Smooth muscle cell (in vitro differentiated cells): Measurements from ENCODE around the gene LETM1. TPM values are rescaled to one million over a fixed set of nuclear protein-coding genes. Genes with fewer than 3 reads are reported as not detected.

Source experiments
- DNase-seq: peaks from one replicate; lab custom pipeline; 2025; ENCODE audit not compliant: unreplicated experiment; lab: John Stamatoyannopoulos, UW
- H2AFZ ChIP-seq: fragments of 200-600 bp; sonication (generic); 2 replicates; pipeline ENCODE4 v1.6.0; 2016; ENCODE audit warnings: antibody characterized with exemption, low read depth, mild to moderate bottlenecking
- H3F3A ChIP-seq: fragments of 200-600 bp; sonication (generic); 2 replicates; pipeline ENCODE4 v1.6.0; 2017; ENCODE audit warnings: antibody characterized with exemption, low read depth
- H3K27ac ChIP-seq: fragments of 200-600 bp; sonication (generic); 2 replicates; pipeline ENCODE4 v1.5.1; 2016; ENCODE audit warnings: low read depth, mild to moderate bottlenecking
- H3K27me3 ChIP-seq: fragments of 200-600 bp; sonication (generic); 2 replicates; pipeline ENCODE4 v1.6.1; 2016; ENCODE audit warnings: low read depth, mild to moderate bottlenecking
- H3K36me3 ChIP-seq: fragments of 200-600 bp; sonication (generic); 2 replicates; pipeline ENCODE4 v1.5.1; 2016; ENCODE audit warnings: low read depth
- H3K4me1 ChIP-seq: fragments of 200-600 bp; sonication (generic); 2 replicates; pipeline ENCODE4 v1.5.1; 2016; ENCODE audit warnings: low read depth
- H3K4me2 ChIP-seq: fragments of 200-600 bp; sonication (generic); 2 replicates; pipeline ENCODE4 v1.6.0; 2016; ENCODE audit warnings: mild to moderate bottlenecking
- H3K4me3 ChIP-seq: fragments of 200-600 bp; sonication (generic); 2 replicates; pipeline ENCODE4 v1.5.1; 2016; ENCODE audit warnings: mild to moderate bottlenecking
- H3K79me2 ChIP-seq: fragments of 200-600 bp; sonication (generic); 2 replicates; pipeline ENCODE4 v1.6.0; 2016; ENCODE audit warnings: low read depth, mild to moderate bottlenecking
- H3K9ac ChIP-seq: fragments of 200-600 bp; sonication (generic); 2 replicates; pipeline ENCODE4 v1.6.0; 2016; ENCODE audit warnings: low read depth
- H3K9me3 ChIP-seq: fragments of 200-600 bp; sonication (generic); replicated peaks from 2 replicates; pipeline ENCODE4 v1.5.1; 2016; ENCODE audit warnings: low read depth
- H4K20me1 ChIP-seq: fragments of 200-600 bp; sonication (generic); 2 replicates; pipeline ENCODE4 v1.6.0; 2016; ENCODE audit warnings: low read depth
- CTCF ChIP-seq: fragments of 200-600 bp; sonication (generic); IDR thresholded peaks from 2 replicates; pipeline ENCODE4 v1.5.1; 2017; ENCODE audit warnings: borderline replicate concordance, mild to moderate bottlenecking, antibody characterized with exemption; ENCODE audit not compliant: insufficient read depth, poor library complexity, severe bottlenecking
- WGBS: methylation state at CpG from one replicate; pipeline ENCODE4 v1.1.7; 2016; ENCODE audit warnings: low lambda C conversion rate; 5-methylcytosine and 5-hydroxymethylcytosine counted together
- polyA plus RNA-seq: library from polyadenylated mRNA; unstranded; fragments of >200 nt; fragmentation: Nextera tagmentation; extraction: Ambion mirVana; gene quantifications from 2 replicates; pipeline ENCODE4 v1.2.1, GENCODE V29; 2016
- total RNA-seq: library from RNA; depleted of rRNA; stranded (reverse); fragments of >200 nt; gene quantifications from 2 replicates; pipeline ENCODE4 v1.2.3, GENCODE V29; 2014

Gene LETM1
- total and polyA plus RNA-seq, 2 experiments from 2014 or later = 15.3 to 17.1 TPM

- no peak for DNase-seq
- Histone ChIP-seq H4K20me1 (no peaks in the 10 kb centered on the region), H2AFZ (no peak overlapping the region), H3K4me1 (no peaks in the 10 kb centered on the region), H3K79me2 (no peaks in the 10 kb centered on the region), H3K27me3 (no peaks in the 10 kb centered on the region), H3K27ac (no peak overlapping the region), H3K36me3 (peaks cover 4% of the 10 kb centered on the region), H3F3A (no peaks in the 10 kb centered on the region), H3K9ac (no peak overlapping the region), H3K4me2 (no peak overlapping the region), H3K9me3 (no peaks in the 10 kb centered on the region), H3K4me3 (no peak overlapping the region)
- no peak for TF ChIP-seq CTCF
- 97% methylated on average over 8 of the region's 8 CpGs for WGBS
Measured at GRCh38 chr4:1814453-1814852, 41.5 kb downstream of the LETM1 start.

GRCh38 chr4:1813915-1814314 lies 42.0 kb downstream of the LETM1 start:
- Histone ChIP-seq H3K27me3 (no peaks in the 10 kb centered on the region), H3K27ac (no peak overlapping the region), H3K36me3 (peaks cover 4% of the 10 kb centered on the region), H3K4me2 (no peak overlapping the region), H4K20me1 (no peaks in the 10 kb centered on the region), H2AFZ (no peak overlapping the region), H3K4me3 (no peak overlapping the region), H3K9me3 (no peaks in the 10 kb centered on the region), H3F3A (no peaks in the 10 kb centered on the region), H3K79me2 (no peaks in the 10 kb centered on the region), H3K9ac (no peak overlapping the region), H3K4me1 (no peaks in the 10 kb centered on the region)
- WGBS = 82% methylated on average over 9 of the region's 9 CpGs
- no peak for TF ChIP-seq CTCF
- no peak for DNase-seq

- H3K79me2 ChIP-seq = no peaks in the 10 kb centered on the region
- no peaks in the 10 kb centered on the region for H3K9me3 ChIP-seq
- no peaks in the 10 kb centered on the region for H3K4me1 ChIP-seq
- no peak overlapping the region for H3K27ac ChIP-seq
- H3K9ac ChIP-seq = no peak overlapping the region
- WGBS = 99% methylated on average over 9 of the region's 9 CpGs
- no peak for DNase-seq
- H3K36me3 ChIP-seq = peaks cover 4% of the 10 kb centered on the region
- no peaks in the 10 kb centered on the region for H3F3A ChIP-seq
- TF ChIP-seq CTCF = no peak
- H3K4me2 ChIP-seq = no peak overlapping the region
- H2AFZ ChIP-seq = no peak overlapping the region
- no peaks in the 10 kb centered on the region for H4K20me1 ChIP-seq
- no peaks in the 10 kb centered on the region for H3K27me3 ChIP-seq
- no peak overlapping the region for H3K4me3 ChIP-seq
Measured at GRCh38 chr4:1813231-1813630, 42.7 kb downstream of the LETM1 start.

GRCh38 chr4:1812720-1813119 lies 43.2 kb downstream of the LETM1 start:
- no peak for TF ChIP-seq CTCF
- no peaks in the 10 kb centered on the region for H4K20me1 ChIP-seq
- DNase-seq = no peak
- H3K27me3 ChIP-seq = no peaks in the 10 kb centered on the region
- H3F3A ChIP-seq = peaks cover 3% of the 10 kb centered on the region
- H3K79me2 ChIP-seq = no peaks in the 10 kb centered on the region
- H3K4me2 ChIP-seq = no peak overlapping the region
- no peak overlapping the region for H3K27ac ChIP-seq
- peaks cover under 1% of the 10 kb centered on the region for H3K36me3 ChIP-seq
- no peak overlapping the region for H3K4me3 ChIP-seq
- WGBS = 96% methylated on average over 11 of the region's 11 CpGs
- no peak overlapping the region for H2AFZ ChIP-seq
- H3K9ac ChIP-seq = no peak overlapping the region
- no peaks in the 10 kb centered on the region for H3K9me3 ChIP-seq
- no peaks in the 10 kb centered on the region for H3K4me1 ChIP-seq
